Stimulated activated CD4-positive, alpha-beta T cell treated with anti-CD3 and anti-CD28 coated beads, Interleukin-15, amount 100 ng/mL, for 1 hour (primary cell): ENCODE measurements around the gene FRMD8.
A peak's percentile ranks its signal among the peaks of the same experiment; 100 is the strongest.

Experiments used
- DNase-seq, 2 donors: peaks; one replicate each; pipeline ENCODE4 v3.0.0-alpha.2; 2020; ENCODE audit warnings: low read depth in 1 of 2, low spot score in 1 of 2

Gene FRMD8

GRCh38 chr11:65375012-65375411 lies 11.4 kb upstream of the FRMD8 start:
- DNase-seq = no peak

- no peak for DNase-seq
These were observed 10.2 kb upstream of the FRMD8 start for GRCh38 chr11:65376138-65376713.

- no peak for DNase-seq
These were observed 9.4 kb upstream of the FRMD8 start for GRCh38 chr11:65377036-65377435.

GRCh38 chr11:65377777-65378176 lies 8.7 kb upstream of the FRMD8 start:
- DNase-seq = no peak

- DNase-seq = no peak
These were observed 8.1 kb upstream of the FRMD8 start for GRCh38 chr11:65378208-65378927.

- no peak for DNase-seq
These were observed 7.4 kb upstream of the FRMD8 start for GRCh38 chr11:65378928-65379638.

GRCh38 chr11:65379698-65380459 lies 6.6 kb upstream of the FRMD8 start:
- no peak for DNase-seq

- no peak for DNase-seq
These were observed 5.8 kb upstream of the FRMD8 start for GRCh38 chr11:65380460-65381119.

GRCh38 chr11:65381716-65382032 lies 4.8 kb upstream of the FRMD8 start:
- no peak for DNase-seq

GRCh38 chr11:65382033-65382803 lies 4.2 kb upstream of the FRMD8 start, which contains the start of gene SLC25A45:
Gene SLC25A45, minus strand, starts transcription at chr11:65382646. Its CDS starts 695 bp downstream, at chr11:65381951.
- peak; percentile 84 to 86 for DNase-seq

- no peak for DNase-seq
These were observed 3.6 kb upstream of the FRMD8 start for GRCh38 chr11:65382804-65383368.

GRCh38 chr11:65383778-65384177 lies 2.7 kb upstream of the FRMD8 start:
- no peak for DNase-seq

GRCh38 chr11:65384301-65384889 lies 2.0 kb upstream of the FRMD8 start:
- DNase-seq = no peak

GRCh38 chr11:65388731-65389130 lies 2.3 kb downstream of the FRMD8 start:
- no peak for DNase-seq

- no peak for DNase-seq
These were observed 3.0 kb downstream of the FRMD8 start for GRCh38 chr11:65389294-65389980.

GRCh38 chr11:65390099-65390941 lies 3.9 kb downstream of the FRMD8 start:
- no peak for DNase-seq

- no peak for DNase-seq
These were observed 4.6 kb downstream of the FRMD8 start for GRCh38 chr11:65390996-65391395.

- no peak for DNase-seq
These were observed 5.9 kb downstream of the FRMD8 start for GRCh38 chr11:65392186-65392829.
